Esophagus muscularis mucosa (tissue), 4 donors: ENCODE measurements around the gene GAA. TPM values are rescaled to one million over a fixed set of nuclear protein-coding genes. Genes with fewer than 3 reads are reported as not detected.

ENCODE experiments used
- DNase-seq: peaks from one replicate; pipeline ENCODE4 v3.0.0-alpha.2; 2017; ENCODE audit errors: extremely low spot score
- H3K27ac ChIP-seq, 4 donors: fragments of 200-600 bp; sonication (generic); replicated peaks in 1 of 4; 1 replicate in 3 of 4; 2 replicates in 1 of 4; pipeline ENCODE4 v1.5.1; 2016 to 2019; ENCODE audit warnings: mild to moderate bottlenecking in 1 of 4
- H3K27me3 ChIP-seq, 4 donors: fragments of 200-600 bp; sonication (generic); one replicate each; pipeline versions ENCODE4 v1.5.1 to v1.6.0; 2016 to 2019
- H3K36me3 ChIP-seq, 4 donors: fragments of 200-600 bp; sonication (generic); one replicate each; pipeline ENCODE4 v1.5.1; 2016 to 2019
- H3K4me1 ChIP-seq, 4 donors: fragments of 200-600 bp; sonication (generic); one replicate each; pipeline ENCODE4 v1.5.1; 2016 to 2019
- H3K4me3 ChIP-seq, 4 donors: fragments of 200-600 bp; sonication (generic); 1 replicate in 2 of 4; 2 replicates in 2 of 4; pipeline ENCODE4 v1.5.1; 2016 to 2019; ENCODE audit warnings: mild to moderate bottlenecking in 4 of 4, moderate library complexity in 1 of 4
- H3K9me3 ChIP-seq, 4 donors: fragments of 200-600 bp; sonication (generic); 1 replicate in 3 of 4; 2 replicates in 1 of 4; pipeline ENCODE4 v1.5.1; 2016 to 2019
- EP300 ChIP-seq: sonication (generic); formaldehyde crosslinking; IDR thresholded peaks from one replicate; pipeline ENCODE4 v1.6.1; 2017; ENCODE audit warnings: antibody characterized with exemption
- POLR2A ChIP-seq: fragments of 450-650 bp; IDR thresholded peaks from one replicate; pipeline ENCODE4 v1.6.1; 2017; ENCODE audit warnings: antibody characterized with exemption, moderate library complexity, mild to moderate bottlenecking, low read depth
- POLR2AphosphoS5 ChIP-seq, 2 donors: sonication (generic); formaldehyde crosslinking; IDR thresholded peaks; one replicate each; pipeline ENCODE4 v1.6.1; 2017; ENCODE audit warnings: antibody characterized with exemption in 2 of 2
- WGBS: methylation state at CpG from one replicate; pipeline ENCODE4 v1.1.5; 2018; 5-methylcytosine and 5-hydroxymethylcytosine counted together
- intact Hi-C: fragments of 100-400 bp; cut with DNase I; formaldehyde crosslinking; loops from one replicate; pipeline ENCODE4 v1.15.1; 2023
- total RNA-seq, 4 donors: library from RNA; depleted of rRNA; stranded (reverse); fragments of >200 nt; gene quantifications; one replicate each; pipeline versions ENCODE4 v1.1.0 to v1.2.1, GENCODE V29; 2016
- TF ChIP-seq, protein P1 (sequence below), 3 experiments: fragments of 200-600 bp in 2 of 3; fragments of 450-650 bp in 1 of 3; sonication (generic) in 2 of 3; IDR thresholded peaks; one replicate each; pipeline ENCODE4 v1.5.1; 2017 to 2019; ENCODE audit warnings: antibody characterized with exemption in 3 of 3, mild to moderate bottlenecking in 2 of 3, moderate library complexity in 1 of 3

GAA gene
- total RNA-seq, 4 donors from 2014 or later, result 65.4 to 84.4 (median 73.7) TPM

DNA sequence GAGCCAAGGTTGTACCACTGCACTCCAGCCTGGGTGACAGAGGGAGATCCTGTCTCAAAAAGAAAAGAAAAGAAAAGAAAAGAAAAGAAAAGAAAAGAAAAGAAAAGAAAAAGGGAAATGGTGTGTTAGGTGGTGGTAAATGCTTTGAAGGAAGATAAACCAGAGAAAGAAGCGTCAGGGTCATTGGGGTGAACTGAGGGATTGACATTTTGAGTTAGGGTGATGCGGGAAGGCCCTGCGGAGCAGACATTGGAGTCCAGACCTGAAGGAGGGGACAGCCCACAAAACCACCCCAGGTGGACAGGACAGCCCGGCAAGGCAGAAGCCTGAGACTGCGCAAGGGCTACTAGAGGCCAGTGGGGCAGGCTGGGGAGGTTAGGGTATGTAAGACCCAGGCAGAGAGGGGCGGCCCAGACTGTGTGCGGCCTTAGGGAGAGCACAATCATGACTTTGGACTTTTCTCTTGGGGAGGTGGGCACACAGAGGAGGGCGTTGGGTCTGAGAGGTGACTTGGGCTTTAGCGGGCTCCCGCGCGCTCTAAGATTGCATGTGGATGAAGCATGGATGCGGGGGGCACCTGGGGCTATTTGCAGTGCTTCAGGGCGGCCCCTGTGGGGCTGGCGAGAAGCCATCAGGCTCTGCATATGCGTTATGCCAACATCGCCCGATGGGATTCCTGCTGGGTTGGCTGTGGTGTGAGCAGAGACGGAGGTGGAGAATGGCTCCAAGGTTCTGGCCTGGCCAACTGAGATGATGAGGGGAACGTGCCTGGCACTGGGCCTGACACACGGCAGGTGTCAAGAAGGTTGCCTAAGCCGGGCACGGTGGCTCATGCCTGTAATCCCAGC lies 3.3 kb upstream of the GAA start:
- H3K4me1 ChIP-seq, result peaks cover 14 to 25% (median 19%) of the 10 kb centered on the region in 4 donors
- H3K4me3 ChIP-seq, result no peak overlapping the region
- H3K27ac ChIP-seq, result no peak overlapping the region
- TF ChIP-seq POLR2AphosphoS5 (IDR thresholded peaks at IDR 0.05), result no peak
- no peak for TF ChIP-seq POLR2A
- TF ChIP-seq EP300, result no peak
- TF ChIP-seq, protein P1, sequence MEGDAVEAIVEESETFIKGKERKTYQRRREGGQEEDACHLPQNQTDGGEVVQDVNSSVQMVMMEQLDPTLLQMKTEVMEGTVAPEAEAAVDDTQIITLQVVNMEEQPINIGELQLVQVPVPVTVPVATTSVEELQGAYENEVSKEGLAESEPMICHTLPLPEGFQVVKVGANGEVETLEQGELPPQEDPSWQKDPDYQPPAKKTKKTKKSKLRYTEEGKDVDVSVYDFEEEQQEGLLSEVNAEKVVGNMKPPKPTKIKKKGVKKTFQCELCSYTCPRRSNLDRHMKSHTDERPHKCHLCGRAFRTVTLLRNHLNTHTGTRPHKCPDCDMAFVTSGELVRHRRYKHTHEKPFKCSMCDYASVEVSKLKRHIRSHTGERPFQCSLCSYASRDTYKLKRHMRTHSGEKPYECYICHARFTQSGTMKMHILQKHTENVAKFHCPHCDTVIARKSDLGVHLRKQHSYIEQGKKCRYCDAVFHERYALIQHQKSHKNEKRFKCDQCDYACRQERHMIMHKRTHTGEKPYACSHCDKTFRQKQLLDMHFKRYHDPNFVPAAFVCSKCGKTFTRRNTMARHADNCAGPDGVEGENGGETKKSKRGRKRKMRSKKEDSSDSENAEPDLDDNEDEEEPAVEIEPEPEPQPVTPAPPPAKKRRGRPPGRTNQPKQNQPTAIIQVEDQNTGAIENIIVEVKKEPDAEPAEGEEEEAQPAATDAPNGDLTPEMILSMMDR (IDR thresholded peaks at IDR 0.05), result no peak
- H3K9me3 ChIP-seq, result no peaks in the 10 kb centered on the region
- no peak for DNase-seq
- peaks cover 0 to 3% (median 0%) of the 10 kb centered on the region in 4 donors for H3K36me3 ChIP-seq
- WGBS, result 90% methylated on average over 15 of the region's 23 CpGs
- no peaks in the 10 kb centered on the region for H3K27me3 ChIP-seq
- intact Hi-C loops, result no loop called here

GRCh38 chr17:80099291-80100034 lies 1.9 kb upstream of the GAA start:
- Histone ChIP-seq H3K36me3 (peaks cover 0 to 3% (median under 1%) of the 10 kb centered on the region in 4 donors), H3K9me3 (no peaks in the 10 kb centered on the region), H3K4me1 (peaks cover 14 to 28% (median 20%) of the 10 kb centered on the region in 4 donors), H3K4me3 (no peak overlapping the region), H3K27me3 (no peaks in the 10 kb centered on the region), H3K27ac (no peak overlapping the region)
- 94% methylated on average over 17 of the region's 27 CpGs for WGBS
- intact Hi-C loops, result loop anchor here (5.0 kb wide), 1 partner anchor 48 kb away; the partner anchor contains the start of gene EIF4A3
- no peak for DNase-seq
- no peak for TF ChIP-seq POLR2AphosphoS5 (IDR thresholded peaks at IDR 0.05)
- no peak for TF ChIP-seq EP300
- TF ChIP-seq POLR2A, result no peak
- TF ChIP-seq, protein P1 (IDR thresholded peaks at IDR 0.05), result no peak

DNA sequence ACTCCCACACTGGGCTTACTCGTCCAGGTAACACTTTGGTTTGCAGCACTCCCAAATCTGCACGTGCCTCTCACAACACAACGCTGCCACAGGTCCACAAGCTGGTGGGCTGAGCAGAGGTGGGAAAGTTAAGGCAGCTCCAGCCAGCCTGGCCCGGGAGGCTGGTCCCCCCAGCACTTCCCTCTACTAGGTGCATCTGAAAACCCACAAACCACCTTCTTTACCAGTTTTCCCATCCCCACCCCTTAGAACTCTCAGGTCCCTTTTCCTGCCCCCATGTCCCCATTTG lies 1.4 kb upstream of the GAA start:
- DNase-seq, result no peak
- Histone ChIP-seq H3K4me1 (peaks cover 14 to 33% (median 20%) of the 10 kb centered on the region in 4 donors), H3K9me3 (no peaks in the 10 kb centered on the region), H3K27ac (peak overlapping the region in 1 of 4 donors; percentile 91), H3K36me3 (peaks cover 0 to 3% (median 2%) of the 10 kb centered on the region in 4 donors), H3K27me3 (no peaks in the 10 kb centered on the region), H3K4me3 (no peak overlapping the region)
- no peak for TF ChIP-seq POLR2A
- intact Hi-C loops, result loop anchor here (5.0 kb wide), 1 partner anchor 47 kb away; the partner anchor contains the start of gene EIF4A3
- WGBS, result 88% methylated on average over 4 of the region's 4 CpGs

GRCh38 chr17:80101946-80102663 lies 724 bp downstream of the GAA start:
- peaks cover 0 to 13% (median 4%) of the 10 kb centered on the region in 4 donors for H3K36me3 ChIP-seq
- DNase-seq, result no peak
- WGBS, result 34% methylated on average over 16 of the region's 21 CpGs
- TF ChIP-seq, protein P1 (IDR thresholded peaks at IDR 0.05), result no peak
- TF ChIP-seq EP300 (no peak), POLR2AphosphoS5 (IDR thresholded peaks at IDR 0.05) (no peak), POLR2A (no peak)
- peak overlapping the region; percentile 91 to 96 (median 94) for H3K27ac ChIP-seq
- H3K4me1 ChIP-seq, result peaks cover 14 to 41% (median 27%) of the 10 kb centered on the region in 4 donors
- peak overlapping the region; percentile 85 to 97 (median 92) for H3K4me3 ChIP-seq
- intact Hi-C loops, result loop anchor here (5.0 kb wide), 1 partner anchor 45 kb away; the partner anchor contains the start of gene EIF4A3
- no peaks in the 10 kb centered on the region for H3K27me3 ChIP-seq
- H3K9me3 ChIP-seq, result no peaks in the 10 kb centered on the region
